HG02970 (cell line): ENCODE data around the gene SCFD2.
"Not testable (repeated sequence)": the region's sequence is repeated elsewhere in the genome, so short reads cannot be mapped to it uniquely, and the experiment has no call there.

Source experiments
- ATAC-seq: cut with Tn5 transposase; IDR thresholded peaks from one replicate; pipeline ENCODE4 v1.9.1; 2021; ENCODE audit warnings: mild to moderate bottlenecking, moderate library complexity, moderate number of reproducible peaks; ENCODE audit not compliant: unreplicated experiment, low FRiP score

Gene SCFD2

DNA sequence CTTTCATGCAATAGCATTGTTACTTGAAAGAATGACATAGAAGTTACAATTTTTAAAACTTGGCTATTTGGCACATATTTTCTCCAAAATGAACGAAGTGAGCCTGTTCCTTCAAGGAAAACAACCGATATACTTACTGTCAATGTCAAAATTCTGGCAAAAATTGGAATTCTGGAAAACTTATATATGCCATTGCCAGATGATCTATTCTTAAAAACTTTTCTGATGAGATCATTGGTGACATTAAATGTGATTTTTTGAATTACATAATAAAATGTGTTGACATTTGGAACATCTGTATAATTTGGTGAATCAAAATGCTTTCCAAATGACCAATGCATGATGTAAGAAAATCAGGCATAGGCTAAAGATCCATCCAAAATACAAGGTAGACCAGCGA, 209.0 kb downstream of the SCFD2 start:
- ATAC-seq = no peak

DNA sequence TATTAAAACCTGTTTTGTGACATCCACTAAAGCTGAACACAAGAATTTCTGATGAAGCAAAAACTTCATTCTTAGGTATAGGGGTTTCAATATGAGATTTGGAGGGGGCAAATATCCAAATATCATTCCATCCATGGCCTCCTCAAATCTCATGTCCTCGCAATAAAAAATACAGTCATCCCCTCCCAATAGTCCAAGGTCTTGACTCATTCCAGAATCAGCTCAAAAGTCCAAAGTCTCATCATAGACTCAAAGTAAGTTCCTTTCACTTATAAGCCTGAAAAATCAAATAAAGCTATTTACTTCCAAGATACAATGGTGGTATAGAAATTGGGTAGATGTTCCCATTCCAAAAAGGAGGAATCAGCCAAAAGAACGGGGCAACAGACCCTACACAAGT, 213.4 kb downstream of the SCFD2 start:
- ATAC-seq = no peak

DNA sequence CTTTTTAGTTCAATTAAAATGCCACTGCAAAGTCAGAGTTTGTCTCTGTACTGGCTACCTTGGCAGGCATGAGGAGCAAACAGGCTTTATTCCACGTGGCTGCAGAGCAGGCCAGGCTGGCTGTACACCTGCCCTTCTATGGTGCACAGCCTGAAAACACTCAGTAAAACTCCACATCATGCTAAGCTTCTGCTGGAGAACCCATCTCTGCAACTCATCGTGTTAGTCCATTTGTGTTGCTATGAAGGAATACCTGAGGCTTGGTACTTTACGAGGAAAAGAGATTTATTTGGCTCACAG, 214.4 kb downstream of the SCFD2 start:
- no peak for ATAC-seq

DNA sequence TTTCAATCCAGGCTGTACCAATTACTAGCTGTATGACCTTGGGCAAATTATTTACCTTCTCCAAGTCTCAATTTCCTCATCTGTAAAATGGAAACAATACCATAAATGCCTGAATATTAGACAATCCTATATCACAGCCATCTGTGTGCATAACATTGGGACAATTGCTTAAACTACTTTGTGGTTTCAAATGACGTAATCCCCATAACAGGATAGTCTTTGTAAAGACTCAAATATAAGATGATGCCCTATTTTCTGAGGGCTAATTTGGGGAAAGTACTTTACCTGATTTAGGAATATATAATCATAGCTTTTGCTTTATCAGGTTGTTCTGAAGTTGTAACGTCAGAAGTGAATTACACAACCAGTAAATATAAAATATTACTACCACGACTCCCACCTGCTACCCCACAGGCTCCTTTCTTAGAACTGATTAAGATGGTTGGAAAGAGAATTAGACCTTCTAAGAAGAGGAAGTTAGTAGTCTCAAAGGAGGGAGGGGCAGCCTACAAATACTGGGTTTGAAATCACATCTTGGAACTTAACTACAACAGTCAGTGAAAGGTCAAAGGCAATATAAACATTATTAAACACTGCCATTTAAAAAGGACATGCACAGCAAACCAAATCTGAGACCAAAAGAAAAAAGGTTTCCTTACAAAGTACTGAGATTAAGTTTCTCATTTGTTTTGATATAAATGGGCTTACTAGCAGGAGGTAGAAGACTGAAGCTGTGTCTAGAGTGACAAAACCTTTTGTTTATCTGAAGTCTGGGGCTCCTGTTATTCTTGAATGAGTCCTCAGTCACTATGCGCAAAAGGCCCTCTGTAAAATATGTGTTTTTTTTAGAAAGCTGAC, 215.0 kb downstream of the SCFD2 start:
- no peak for ATAC-seq

DNA sequence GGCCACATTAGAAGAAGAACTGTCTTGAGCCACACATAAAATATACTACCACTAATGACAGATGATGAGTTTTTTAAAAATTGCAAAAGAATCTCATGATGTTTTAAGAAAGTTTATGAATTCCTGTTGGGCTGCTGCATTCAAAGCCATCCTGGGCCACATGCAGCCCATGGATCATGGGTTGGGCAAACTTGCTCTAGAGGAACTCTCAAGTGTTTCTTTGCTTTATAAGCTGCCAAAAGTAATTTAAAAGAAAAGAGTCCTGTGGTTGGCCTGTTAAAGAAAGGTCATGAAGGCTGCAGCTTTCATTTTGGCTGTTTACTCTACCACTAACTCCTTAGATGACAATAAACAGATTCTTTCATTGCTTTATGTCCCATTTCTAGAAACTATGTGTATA, 218.2 kb downstream of the SCFD2 start:
- no peak for ATAC-seq

DNA sequence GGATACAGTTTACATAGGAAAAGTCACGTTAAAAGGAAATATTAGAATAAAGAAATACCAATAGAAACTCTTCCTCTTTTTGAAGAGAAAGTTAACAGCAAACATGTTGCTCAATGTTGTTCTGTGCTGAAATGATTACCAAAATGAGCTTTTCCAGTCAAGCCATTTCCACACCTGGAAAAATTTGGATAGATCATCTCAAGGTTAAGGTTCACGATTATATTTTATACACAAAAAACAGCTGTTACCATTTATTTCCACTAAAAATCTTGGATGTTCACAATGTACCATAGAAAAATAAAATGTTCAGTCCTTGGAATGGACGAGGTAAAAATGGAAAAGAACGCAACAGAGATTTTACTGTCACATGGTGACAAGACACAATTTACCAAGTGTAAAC, 218.7 kb downstream of the SCFD2 start:
- no peak for ATAC-seq

DNA sequence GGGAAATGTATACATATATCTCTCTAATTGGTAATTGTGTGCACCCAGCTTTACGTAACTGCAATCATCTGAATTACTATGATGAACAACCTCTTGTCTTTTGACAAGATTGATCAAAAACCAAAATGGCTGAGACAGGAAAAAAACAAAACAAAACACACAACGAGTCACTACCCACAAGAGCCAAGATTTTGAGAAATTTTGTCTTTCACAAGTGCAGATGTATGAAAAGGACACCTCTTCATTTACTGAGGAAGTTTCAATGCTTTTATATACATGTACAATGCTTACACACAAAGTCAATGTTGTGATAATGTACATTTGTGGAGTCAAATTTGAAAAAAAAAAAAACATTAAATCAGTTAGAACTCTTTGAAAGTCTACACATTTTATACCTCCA, 224.6 kb downstream of the SCFD2 start:
- no peak for ATAC-seq

DNA sequence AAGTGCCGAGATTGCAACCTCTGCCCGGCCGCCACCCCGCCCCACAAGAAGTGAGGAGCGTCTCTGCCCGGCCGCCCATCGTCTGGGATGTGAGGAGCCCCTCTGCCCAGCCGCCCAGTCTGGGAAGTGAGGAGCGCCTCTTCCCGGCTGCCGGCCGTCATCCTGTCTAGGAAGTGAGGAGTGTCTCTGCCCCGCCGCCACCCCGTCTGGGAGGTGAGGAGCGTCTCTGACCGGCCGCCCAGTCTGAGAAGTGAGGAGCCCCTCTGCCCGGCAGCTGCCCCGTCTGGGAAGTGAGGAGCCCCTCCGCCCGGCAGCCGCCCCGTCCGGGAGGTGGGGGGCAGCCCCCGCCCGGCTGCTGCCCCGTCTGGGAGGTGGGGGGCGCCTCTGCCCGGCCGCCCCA, 226.6 kb downstream of the SCFD2 start:
- not testable (repeated sequence) for ATAC-seq

DNA sequence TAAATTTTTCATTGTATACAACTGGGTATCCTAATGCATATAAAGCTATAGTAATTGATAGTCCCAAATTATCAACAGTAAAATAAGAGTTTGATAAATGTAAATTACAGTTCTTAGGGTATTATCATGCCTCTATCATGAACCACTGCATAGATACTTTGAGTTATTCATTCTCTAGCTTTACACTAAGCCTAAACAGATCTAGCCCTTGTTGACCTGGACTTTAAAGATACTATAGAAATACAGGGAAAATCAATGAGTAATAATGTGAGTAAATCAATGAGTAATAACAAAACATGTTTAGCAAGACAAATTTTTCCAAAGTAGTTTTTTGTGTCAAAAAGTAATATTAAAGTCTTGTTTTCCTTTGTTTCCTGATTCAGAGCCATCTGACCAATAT, 228.4 kb downstream of the SCFD2 start:
- ATAC-seq = no peak

DNA sequence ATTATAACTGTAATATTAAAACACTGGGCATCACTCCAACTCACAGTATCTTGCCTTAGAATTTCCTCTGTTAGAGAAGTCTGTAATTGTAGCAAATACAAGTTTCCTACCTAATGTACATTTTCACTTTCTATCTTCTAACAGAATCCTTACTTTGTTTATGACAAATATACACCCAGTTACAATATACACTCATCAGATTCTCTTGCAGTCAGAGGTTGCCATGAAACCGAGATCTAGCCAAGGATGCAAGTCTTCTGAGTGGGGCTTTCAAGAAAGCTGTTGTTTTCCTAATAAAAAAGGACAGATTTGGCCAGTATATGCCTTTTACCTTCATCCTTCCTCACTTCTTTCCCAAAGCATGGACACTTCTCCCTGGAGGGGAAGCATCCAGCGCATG, 228.9 kb downstream of the SCFD2 start:
- no peak for ATAC-seq

DNA sequence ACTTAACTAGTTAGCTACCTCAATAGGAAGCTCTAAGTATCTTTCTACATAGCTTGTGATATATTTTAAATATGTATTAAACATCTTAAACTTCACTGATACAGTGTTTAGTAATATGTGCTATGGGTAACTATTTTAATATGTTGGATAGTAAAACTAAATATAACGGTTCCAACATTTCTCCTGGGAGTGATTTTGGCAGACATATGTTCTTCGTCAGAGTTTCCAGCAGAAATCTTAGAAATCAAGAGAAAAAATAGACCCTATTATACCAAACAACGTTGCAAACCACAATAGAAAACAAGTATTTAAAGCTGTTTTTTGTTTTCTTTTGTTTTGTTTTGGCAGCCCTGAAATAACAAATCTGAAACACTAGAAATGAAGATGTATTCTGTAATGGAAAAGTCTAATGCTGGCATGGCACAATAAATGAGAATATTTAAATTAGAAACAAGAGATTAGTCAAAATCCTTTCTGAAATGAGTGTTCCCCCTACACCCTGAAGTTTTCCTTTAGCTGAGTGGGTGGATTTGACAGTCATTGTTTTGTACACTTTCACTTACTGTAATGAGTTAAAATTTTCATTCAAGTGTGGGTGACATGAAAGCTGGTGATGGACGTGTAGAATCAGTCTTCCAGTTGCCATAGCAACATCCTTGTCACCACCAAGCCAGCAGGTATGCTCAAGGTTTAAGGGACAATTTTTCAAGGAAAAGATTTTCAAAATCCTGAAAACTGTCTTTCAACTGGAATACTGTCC, 233.5 kb downstream of the SCFD2 start:
- ATAC-seq = no peak

DNA sequence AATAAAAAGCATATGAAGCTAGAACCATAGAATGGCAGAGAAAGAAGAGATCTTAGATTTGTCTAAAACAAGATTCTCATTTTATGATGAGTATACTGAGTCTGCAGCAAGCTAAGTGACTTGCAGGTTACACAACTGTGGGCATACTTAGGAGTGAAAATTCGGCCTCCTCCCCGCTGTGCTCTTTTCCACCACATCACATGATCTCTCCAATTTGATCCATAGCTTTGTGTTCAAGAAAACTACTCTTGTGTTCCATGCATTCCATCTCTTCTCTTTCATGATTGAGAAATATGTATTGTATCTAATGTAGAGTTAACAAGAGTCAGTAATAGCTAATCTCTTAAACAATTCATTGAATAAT, 234.3 kb downstream of the SCFD2 start:
- no peak for ATAC-seq

DNA sequence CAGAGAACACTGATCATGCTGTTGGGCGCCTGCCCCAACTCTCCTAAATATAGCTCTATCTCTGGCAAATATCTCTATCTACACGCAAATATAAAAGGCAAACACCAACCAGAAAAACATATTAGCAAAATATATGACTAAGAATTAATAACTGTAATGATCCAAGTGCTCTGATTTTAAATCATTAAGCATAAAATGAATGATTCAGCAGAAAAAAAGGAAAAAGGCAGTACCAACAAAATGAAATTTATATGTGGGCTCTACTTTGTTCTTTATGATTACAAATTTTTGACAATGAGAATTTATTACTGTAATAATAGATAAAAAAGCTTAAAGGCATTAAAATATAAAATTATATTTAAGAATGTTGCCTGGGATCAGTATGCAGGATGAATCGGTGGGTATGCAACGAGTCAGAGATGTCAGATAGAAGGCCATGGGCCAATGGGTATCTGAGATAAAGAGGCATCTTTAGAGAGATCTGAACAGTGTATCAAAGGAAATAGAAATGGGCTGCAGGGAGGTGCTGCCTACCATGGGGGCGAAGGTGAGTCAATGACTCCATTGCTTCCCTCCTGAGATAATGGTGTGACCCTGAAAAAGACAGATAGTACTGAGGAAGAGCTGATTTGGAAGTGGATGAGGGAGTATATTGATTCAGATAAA, 234.8 kb downstream of the SCFD2 start:
- ATAC-seq = no peak

DNA sequence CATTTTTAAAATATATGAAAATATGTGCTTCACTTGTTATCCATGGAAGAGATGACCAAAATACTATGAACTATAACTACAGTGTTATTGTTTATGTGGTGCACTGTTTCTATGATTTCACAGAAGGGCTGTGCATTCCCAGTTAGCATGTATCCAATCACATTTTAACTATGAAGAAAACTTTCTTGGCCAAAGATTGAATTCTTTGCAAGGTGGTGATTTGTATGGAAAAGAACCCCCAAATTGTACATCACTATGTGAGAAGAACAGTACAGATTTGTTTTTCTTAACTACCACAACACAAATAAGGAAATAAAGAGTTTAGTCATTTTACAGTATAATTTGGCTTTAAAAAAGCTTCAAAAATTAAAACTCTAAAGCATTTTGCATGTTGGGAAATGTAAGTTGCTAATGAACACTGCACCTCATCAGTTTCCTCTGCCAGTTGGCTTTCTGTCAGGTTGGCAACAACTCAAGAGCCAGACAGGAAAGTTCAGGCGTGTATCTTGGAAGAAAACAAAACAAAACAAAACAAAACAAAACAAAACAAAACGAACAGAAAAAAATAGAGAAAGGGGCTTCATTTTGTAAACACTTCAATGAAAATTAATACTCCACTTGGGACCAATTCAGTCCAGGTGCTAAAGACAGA, 237.0 kb downstream of the SCFD2 start:
- ATAC-seq = no peak

DNA sequence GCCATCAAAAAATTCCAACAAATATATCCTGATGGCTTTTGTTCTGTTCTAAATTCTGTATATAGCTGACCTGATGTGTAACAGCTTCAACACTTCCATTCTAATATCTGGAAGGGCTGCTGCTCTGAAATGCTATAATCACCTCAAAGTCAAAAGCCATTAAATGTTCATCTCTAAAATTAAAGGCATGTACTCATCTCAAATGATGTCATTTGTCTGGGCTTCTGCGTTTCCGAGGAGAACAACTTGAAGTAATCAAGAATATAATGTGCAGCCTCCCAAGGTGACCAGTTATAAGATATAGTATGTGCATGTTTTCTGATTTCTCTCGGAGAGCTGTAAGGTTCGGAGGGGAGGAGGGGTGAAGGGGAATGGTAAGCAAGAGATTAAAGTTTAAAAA, 237.6 kb downstream of the SCFD2 start:
- ATAC-seq = no peak

DNA sequence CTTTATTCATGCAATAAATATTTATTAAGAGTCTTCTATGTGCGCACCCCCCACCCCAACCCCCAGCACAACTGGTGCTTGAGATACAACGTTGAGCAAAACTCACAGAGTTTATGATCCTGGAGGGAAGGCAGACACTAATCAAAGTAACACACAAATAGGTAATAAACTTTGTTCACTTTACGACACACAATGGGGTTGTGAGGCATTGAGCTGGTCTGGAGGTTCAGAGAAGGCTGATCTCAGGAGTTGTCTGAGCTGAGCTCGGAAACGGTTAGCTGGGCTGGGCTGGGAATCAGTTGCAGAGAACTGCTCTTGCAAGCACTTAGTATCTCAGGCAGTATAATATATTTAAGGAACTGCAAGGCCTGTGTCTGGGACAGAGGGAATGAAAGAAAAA, 238.5 kb downstream of the SCFD2 start:
- no peak for ATAC-seq

DNA sequence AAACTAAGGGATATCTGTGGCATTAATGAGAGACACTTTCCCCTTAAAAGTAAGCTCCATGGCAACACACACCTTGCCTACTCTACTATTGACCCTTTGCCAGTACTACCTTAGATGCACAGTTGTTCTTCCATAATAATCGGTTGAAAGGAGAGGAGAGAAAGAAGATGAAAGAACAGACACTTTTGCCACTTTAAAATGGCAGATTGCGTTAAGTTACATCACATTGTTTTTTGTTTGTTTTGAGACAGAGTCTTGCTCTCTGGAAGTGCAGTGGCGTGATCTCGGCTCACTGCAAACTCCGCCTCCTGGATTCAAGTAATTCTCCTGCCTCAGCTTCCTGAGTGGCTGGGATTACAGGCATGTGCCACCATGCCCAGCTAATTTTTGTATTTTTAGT, 239.8 kb downstream of the SCFD2 start:
- no peak for ATAC-seq

DNA sequence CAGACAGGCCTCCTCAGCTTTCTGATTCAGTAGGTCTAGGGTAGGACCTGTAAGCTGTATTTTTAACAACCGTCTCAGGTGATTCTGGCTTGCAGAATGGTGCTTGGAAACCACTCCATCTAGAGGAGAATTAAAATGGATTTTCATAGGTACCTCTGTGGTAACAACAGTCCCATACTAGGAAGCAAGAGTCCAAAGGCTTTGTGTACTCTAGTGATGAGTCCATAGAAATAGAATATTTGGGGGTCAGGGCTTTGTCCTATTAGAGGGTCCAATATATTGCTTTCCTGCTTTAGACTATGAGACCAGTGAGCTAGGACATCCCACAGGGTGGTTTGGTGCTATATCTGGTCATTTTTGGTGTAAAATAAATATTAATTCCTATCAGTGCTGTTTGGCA, 242.0 kb downstream of the SCFD2 start:
- ATAC-seq = no peak

DNA sequence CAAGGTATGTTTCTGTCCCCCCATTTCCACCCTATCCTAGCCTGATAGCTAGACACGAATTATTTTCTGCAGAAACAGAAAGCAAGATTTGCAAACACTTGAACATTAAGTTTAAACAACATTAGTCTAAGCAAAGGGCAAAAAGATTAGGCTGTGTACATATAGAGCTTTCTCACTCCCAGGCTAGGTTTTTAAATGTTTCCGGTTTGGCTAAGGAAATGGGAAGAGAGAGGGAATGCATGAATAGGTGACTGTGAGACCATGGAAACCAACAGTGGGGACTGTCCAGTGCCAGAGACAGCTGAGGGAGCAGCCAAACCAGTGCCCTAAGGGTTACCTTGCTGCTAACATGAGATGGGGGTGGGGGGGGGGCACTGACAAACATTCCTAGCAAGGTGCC, 242.7 kb downstream of the SCFD2 start:
- ATAC-seq = no peak

DNA sequence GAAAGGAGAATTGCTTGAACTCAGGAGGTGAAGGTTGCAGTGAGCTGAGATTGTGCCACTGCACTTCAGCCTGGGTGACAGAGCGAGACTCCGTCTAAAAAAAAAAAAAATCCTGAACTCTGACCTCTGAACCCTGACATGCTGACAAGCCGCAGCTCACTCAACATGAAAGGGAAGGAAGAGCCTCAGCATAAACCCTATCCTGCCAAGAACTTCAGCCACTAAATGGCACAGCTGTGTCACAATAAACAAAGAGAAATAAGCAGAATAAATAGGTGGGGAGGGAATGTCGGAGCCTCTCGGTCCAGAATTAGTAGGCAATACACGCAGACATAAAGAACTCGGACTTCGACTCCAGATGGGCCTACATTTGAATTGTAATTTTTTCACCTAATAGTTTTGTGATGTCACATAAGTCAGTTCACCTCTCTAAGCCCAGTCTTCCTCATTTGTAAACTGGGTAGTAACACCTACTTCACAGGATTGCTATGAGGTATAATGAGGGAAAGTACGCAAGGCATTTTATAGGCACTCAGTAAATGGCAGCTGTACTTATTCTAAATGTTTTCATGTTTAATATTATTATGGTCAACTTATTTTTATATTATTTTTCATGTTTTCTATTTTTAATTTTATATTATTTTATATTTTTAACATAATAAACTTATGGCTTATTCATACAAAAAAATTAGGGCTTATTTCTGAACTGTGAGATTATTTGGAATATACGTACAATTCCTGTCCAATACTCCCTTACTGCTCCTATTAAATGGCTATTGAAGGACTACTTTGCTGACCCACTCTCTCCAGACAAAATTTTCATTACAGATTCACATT, 243.4 kb downstream of the SCFD2 start:
- no peak for ATAC-seq
